Measurements from ENCODE around the gene RBM4B. TPM values are rescaled to one million over a fixed set of nuclear protein-coding genes. Genes with fewer than 3 reads are reported as not detected.

Gene RBM4B
- total and polyA plus RNA-seq, 3 donors from 2014 or later: 35.0 to 35.7 (median 35.2) TPM

- 1% methylated on average over 51 to 63 of the region's 63 CpGs for WGBS, 2 donors
- Histone ChIP-seq H3K4me1 (peaks cover 44% of the 10 kb centered on the region), H3K9me3 (no peaks in the 10 kb centered on the region), H3K4me3 (peak within 1 kb of the TSS; percentile 82 to 95), H3K27ac (peak within 1 kb of the TSS; percentile 96 to 97), H3K27me3 (no peaks in the 10 kb centered on the region), H3K36me3 (ENCODE audit: low read depth, missing control alignments) (no peaks in the 10 kb centered on the region)
- intact Hi-C loops (cut with DNase I; ENCODE audit: low total_unique reads): loop anchor here (5.0 kb wide), 1 partner anchor 39 kb away; the partner anchor contains the start of gene RBM4B
- TF ChIP-seq POLR2A (IDR thresholded peaks at IDR 0.05) (peak; percentile 45), CTCF (IDR thresholded peaks at IDR 0.05) (no peak)
- peak; percentile 100 for DNase-seq
Observed at GRCh38 chr11:66638177-66639065, 39.3 kb downstream of the RBM4B start, which contains the start of gene RBM4. Gene RBM4 (plus strand): TSS chr11:66638703. CDS start chr11:66639712, 1,009 bp downstream.

- TF ChIP-seq CTCF (IDR thresholded peaks at IDR 0.05) (no peak), POLR2A (IDR thresholded peaks at IDR 0.05) (no peak)
- peak overlapping the region; percentile 73 to 88 for H3K27ac ChIP-seq
- H3K36me3 ChIP-seq (ENCODE audit: low read depth, missing control alignments): no peaks in the 10 kb centered on the region
- intact Hi-C loops (cut with DNase I; ENCODE audit: low total_unique reads): loop anchor here (5.0 kb wide), 1 partner anchor 40 kb away; the partner anchor contains the start of gene RBM4B
- DNase-seq: peak; percentile 54
- peak overlapping the region; percentile 82 to 95 for H3K4me3 ChIP-seq
- no peaks in the 10 kb centered on the region for H3K27me3 ChIP-seq
- H3K9me3 ChIP-seq: no peaks in the 10 kb centered on the region
- WGBS, 2 donors: 25 to 26% methylated on average over 12 of the region's 12 CpGs
- peaks cover 39% of the 10 kb centered on the region for H3K4me1 ChIP-seq
Observed at GRCh38 chr11:66637557-66638176, 40.0 kb downstream of the RBM4B start.

- Histone ChIP-seq H3K27ac (no peak overlapping the region), H3K27me3 (no peaks in the 10 kb centered on the region), H3K4me3 (no peak overlapping the region), H3K9me3 (no peaks in the 10 kb centered on the region), H3K4me1 (peaks cover 26% of the 10 kb centered on the region), H3K36me3 (ENCODE audit: low read depth, missing control alignments) (no peaks in the 10 kb centered on the region)
- TF ChIP-seq POLR2A (IDR thresholded peaks at IDR 0.05) (no peak), CTCF (IDR thresholded peaks at IDR 0.05) (no peak)
- 76 to 88% methylated on average over 3 of the region's 3 CpGs for WGBS, 2 donors
- no peak for DNase-seq
- intact Hi-C loops (cut with DNase I; ENCODE audit: low total_unique reads): loop anchor here (5.0 kb wide), 1 partner anchor 41 kb away; the partner anchor contains the start of gene RBM4B
Observed at GRCh38 chr11:66636411-66636810, 41.3 kb downstream of the RBM4B start.

- no peak for TF ChIP-seq CTCF (IDR thresholded peaks at IDR 0.05)
- no peak for TF ChIP-seq POLR2A (IDR thresholded peaks at IDR 0.05)
- intact Hi-C loops (cut with DNase I; ENCODE audit: low total_unique reads): no loop called here
- WGBS, 2 donors: 81 to 88% methylated on average over 2 of the region's 2 CpGs
- Histone ChIP-seq H3K4me1 (peaks cover 9% of the 10 kb centered on the region), H3K27ac (no peak overlapping the region), H3K9me3 (no peaks in the 10 kb centered on the region), H3K27me3 (no peaks in the 10 kb centered on the region), H3K4me3 (no peak overlapping the region), H3K36me3 (ENCODE audit: low read depth, missing control alignments) (no peaks in the 10 kb centered on the region)
- DNase-seq: no peak
Observed at GRCh38 chr11:66632952-66633351, 44.7 kb downstream of the RBM4B start.

Measured in testis (tissue), 3 donors.